Liver (tissue), 9 donors: ENCODE results near the gene ALG12. TPM values are rescaled to one million over a fixed set of nuclear protein-coding genes. Genes with fewer than 3 reads are reported as not detected.

Experiments used
- DNase-seq: peaks from one replicate; pipeline ENCODE4 v3.0.0-alpha.2; 2017; ENCODE audit warnings: low spot score
- H3K27ac ChIP-seq, 2 donors: one replicate each; pipeline ENCODE4 v1.7.0; 2013; ENCODE audit warnings: inconsistent platforms in 2 of 2, low read length in 2 of 2, control low read depth in 1 of 2, low read depth in 1 of 2, mild to moderate bottlenecking in 1 of 2
- H3K27me3 ChIP-seq, 4 donors: one replicate each; pipeline versions ENCODE4 v1.6.1 to v1.7.0; 2013; ENCODE audit warnings: low read length in 3 of 4, inconsistent platforms in 1 of 4, mild to moderate bottlenecking in 1 of 4, moderate library complexity in 1 of 4; ENCODE audit not compliant: control insufficient read depth in 4 of 4, insufficient read depth in 4 of 4
- H3K36me3 ChIP-seq, 4 donors: one replicate each; pipeline versions ENCODE4 v1.6.1 to v1.7.0; 2013; ENCODE audit warnings: low read length in 3 of 4, mild to moderate bottlenecking in 3 of 4, low read depth in 1 of 4, moderate library complexity in 1 of 4; ENCODE audit not compliant: control insufficient read depth in 4 of 4, insufficient read depth in 3 of 4
- H3K4me1 ChIP-seq, 4 donors: one replicate each; pipeline versions ENCODE4 v1.6.1 to v1.7.0; 2013; ENCODE audit warnings: low read length in 3 of 4, mild to moderate bottlenecking in 3 of 4, moderate library complexity in 1 of 4; ENCODE audit not compliant: control insufficient read depth in 4 of 4, insufficient read depth in 4 of 4
- H3K4me3 ChIP-seq, 3 donors: one replicate each; pipeline versions ENCODE4 v1.6.1 to v1.7.0; 2013; ENCODE audit warnings: low read length in 3 of 3, control low read depth in 1 of 3, low read depth in 1 of 3, mild to moderate bottlenecking in 1 of 3
- H3K9ac ChIP-seq, 2 donors: one replicate each; pipeline ENCODE4 v1.7.0; 2013; ENCODE audit warnings: low read length in 2 of 2, mild to moderate bottlenecking in 2 of 2, moderate library complexity in 2 of 2, control low read depth in 1 of 2, low read depth in 1 of 2
- H3K9me3 ChIP-seq, 4 donors: one replicate each; pipeline versions ENCODE4 v1.6.1 to v1.7.0; 2013; ENCODE audit warnings: low read length in 3 of 4; ENCODE audit not compliant: control insufficient read depth in 4 of 4
- EGR1 ChIP-seq, 2 donors: IDR thresholded peaks; 2 replicates each; pipeline ENCODE4 v1.6.1; 2016 to 2018; ENCODE audit warnings: antibody characterized with exemption in 2 of 2, low read depth in 2 of 2
- FOXA1 ChIP-seq: IDR thresholded peaks from 2 replicates; pipeline ENCODE4 v1.6.1; 2016; ENCODE audit warnings: antibody characterized with exemption
- FOXA2 ChIP-seq: IDR thresholded peaks from 2 replicates; pipeline ENCODE4 v1.6.1; 2016; ENCODE audit warnings: antibody characterized with exemption
- GABPA ChIP-seq, 2 donors: IDR thresholded peaks in 1 of 2; conservative IDR thresholded peaks in 1 of 2; 2 replicates each; pipeline ENCODE4 v1.6.1; 2016; ENCODE audit warnings: antibody characterized with exemption in 2 of 2, mild to moderate bottlenecking in 1 of 2, moderate library complexity in 1 of 2
- HNF4A ChIP-seq, 2 donors: conservative IDR thresholded peaks; 2 replicates each; pipeline ENCODE4 v1.6.1; 2016; ENCODE audit warnings: antibody characterized with exemption in 2 of 2, mild to moderate bottlenecking in 2 of 2
- JUND ChIP-seq, 2 donors: IDR thresholded peaks; 2 replicates each; pipeline ENCODE4 v1.6.1; 2016; ENCODE audit warnings: antibody characterized with exemption in 2 of 2
- NR2F2 ChIP-seq: IDR thresholded peaks from 2 replicates; pipeline ENCODE4 v1.6.1; 2016; ENCODE audit warnings: antibody characterized with exemption
- RAD21 ChIP-seq, 2 donors: IDR thresholded peaks; 2 replicates each; pipeline ENCODE4 v1.6.1; 2016; ENCODE audit warnings: antibody characterized with exemption in 2 of 2, mild to moderate bottlenecking in 2 of 2
- RXRA ChIP-seq, 2 donors: IDR thresholded peaks; 2 replicates each; pipeline ENCODE4 v1.6.1; 2017 to 2018; ENCODE audit warnings: antibody characterized with exemption in 2 of 2, mild to moderate bottlenecking in 1 of 2
- SP1 ChIP-seq: IDR thresholded peaks from 2 replicates; pipeline ENCODE4 v1.6.1; 2018; ENCODE audit warnings: antibody characterized with exemption, mild to moderate bottlenecking
- TAF1 ChIP-seq: conservative IDR thresholded peaks from 2 replicates; pipeline ENCODE4 v1.6.1; 2016; ENCODE audit warnings: antibody characterized with exemption, mild to moderate bottlenecking
- YY1 ChIP-seq: IDR thresholded peaks from 2 replicates; pipeline ENCODE4 v1.6.1; 2016; ENCODE audit warnings: antibody characterized with exemption, mild to moderate bottlenecking
- WGBS: extraction: QIAGEN DNeasy Blood & Tissue Kit; methylation state at CpG from one replicate; pipeline ENCODE4 v1.1.7; 2013; 5-methylcytosine and 5-hydroxymethylcytosine counted together
- polyA plus RNA-seq, 2 donors: library from polyadenylated mRNA; stranded (reverse) in 1 of 2; unstranded in 1 of 2; fragments of 200-250 nt in 1 of 2; fragments of >200 nt in 1 of 2; fragmentation: Nextera tagmentation in 1 of 2; extraction: Ambion mirVana in 1 of 2; gene quantifications; one replicate each; pipeline versions ENCODE4 v1.2.1 to v1.2.3, GENCODE V29; 2013 to 2015
- total RNA-seq, 2 donors: library from RNA; depleted of rRNA; stranded (reverse); fragments of >200 nt; gene quantifications; one replicate each; pipeline ENCODE4 v1.2.3, GENCODE V29; 2014
- TF ChIP-seq, protein P1 (sequence below): fragments of 150-350 bp; IDR thresholded peaks from 2 replicates; pipeline ENCODE4 v1.5.1; 2017; ENCODE audit warnings: improper control_type of control experiment, low read depth, low read length; ENCODE audit not compliant: missing input control
- TF ChIP-seq, protein P2 (sequence below): IDR thresholded peaks from 2 replicates; pipeline ENCODE4 v1.6.1; 2016; ENCODE audit warnings: antibody characterized with exemption
- TF ChIP-seq, protein P3 (sequence below): IDR thresholded peaks from 2 replicates; pipeline ENCODE4 v1.6.1; 2016; ENCODE audit warnings: antibody characterized with exemption
- TF ChIP-seq, protein P4 (sequence below): IDR thresholded peaks from 2 replicates; pipeline ENCODE4 v1.6.1; 2016; ENCODE audit warnings: antibody characterized with exemption, mild to moderate bottlenecking
- donor health status: healthy.
- donor health status: healthy.
- donor health status: healthy.
- donor health status: healthy.
- donor health status: healthy.

The ALG12 gene
- total and polyA plus RNA-seq, 4 donors = 10.4 to 20.2 (median 14.0) TPM

DNA sequence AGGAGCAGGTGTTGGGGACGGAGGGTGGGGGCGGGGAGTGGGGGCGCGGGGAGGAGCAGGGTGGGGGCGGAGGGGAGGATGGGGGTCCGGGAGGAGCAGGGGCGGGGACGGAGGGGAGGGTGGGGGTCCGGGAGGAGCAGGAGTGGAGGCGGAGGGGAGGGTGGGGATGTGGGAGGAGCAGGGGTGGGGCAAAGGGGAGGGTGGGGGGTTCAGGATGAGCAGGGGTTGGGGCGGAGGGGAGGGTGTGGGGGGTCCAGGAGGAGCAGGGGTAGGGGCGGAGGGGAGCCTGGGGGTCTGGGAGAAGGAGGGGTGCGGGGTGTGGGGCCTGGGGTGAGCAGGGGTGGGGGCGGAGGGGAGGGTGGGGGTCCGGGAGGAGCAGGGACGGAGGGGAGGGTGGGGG lies 17.3 kb upstream of the ALG12 start:
- Histone ChIP-seq H3K27ac (no peak overlapping the region), H3K27me3 (no peaks in the 10 kb centered on the region), H3K4me3 (peak overlapping the region in 1 of 3 donors; percentile 69), H3K9me3 (no peaks in the 10 kb centered on the region), H3K4me1 (peaks cover 9 to 45% (median 34%) of the 10 kb centered on the region in 4 donors), H3K9ac (no peak overlapping the region), H3K36me3 (no peaks in the 10 kb centered on the region)
- no peak for DNase-seq
- WGBS = 7% methylated on average over 12 of the region's 16 CpGs
- TF ChIP-seq EGR1 (IDR thresholded peaks at IDR 0.05; ENCODE audit: low read depth in 2 of 2) = no peak
- no peak for TF ChIP-seq HNF4A (conservative IDR thresholded peaks at IDR 0.05)
- no peak for TF ChIP-seq JUND (IDR thresholded peaks at IDR 0.05)
- no peak for TF ChIP-seq NR2F2
- TF ChIP-seq RXRA (IDR thresholded peaks at IDR 0.05) = no peak
- TF ChIP-seq, protein P1, sequence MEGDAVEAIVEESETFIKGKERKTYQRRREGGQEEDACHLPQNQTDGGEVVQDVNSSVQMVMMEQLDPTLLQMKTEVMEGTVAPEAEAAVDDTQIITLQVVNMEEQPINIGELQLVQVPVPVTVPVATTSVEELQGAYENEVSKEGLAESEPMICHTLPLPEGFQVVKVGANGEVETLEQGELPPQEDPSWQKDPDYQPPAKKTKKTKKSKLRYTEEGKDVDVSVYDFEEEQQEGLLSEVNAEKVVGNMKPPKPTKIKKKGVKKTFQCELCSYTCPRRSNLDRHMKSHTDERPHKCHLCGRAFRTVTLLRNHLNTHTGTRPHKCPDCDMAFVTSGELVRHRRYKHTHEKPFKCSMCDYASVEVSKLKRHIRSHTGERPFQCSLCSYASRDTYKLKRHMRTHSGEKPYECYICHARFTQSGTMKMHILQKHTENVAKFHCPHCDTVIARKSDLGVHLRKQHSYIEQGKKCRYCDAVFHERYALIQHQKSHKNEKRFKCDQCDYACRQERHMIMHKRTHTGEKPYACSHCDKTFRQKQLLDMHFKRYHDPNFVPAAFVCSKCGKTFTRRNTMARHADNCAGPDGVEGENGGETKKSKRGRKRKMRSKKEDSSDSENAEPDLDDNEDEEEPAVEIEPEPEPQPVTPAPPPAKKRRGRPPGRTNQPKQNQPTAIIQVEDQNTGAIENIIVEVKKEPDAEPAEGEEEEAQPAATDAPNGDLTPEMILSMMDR = no peak
- no peak for TF ChIP-seq YY1
- no peak for TF ChIP-seq SP1
- TF ChIP-seq TAF1 = no peak
- TF ChIP-seq FOXA2 = no peak
- TF ChIP-seq, protein P2, sequence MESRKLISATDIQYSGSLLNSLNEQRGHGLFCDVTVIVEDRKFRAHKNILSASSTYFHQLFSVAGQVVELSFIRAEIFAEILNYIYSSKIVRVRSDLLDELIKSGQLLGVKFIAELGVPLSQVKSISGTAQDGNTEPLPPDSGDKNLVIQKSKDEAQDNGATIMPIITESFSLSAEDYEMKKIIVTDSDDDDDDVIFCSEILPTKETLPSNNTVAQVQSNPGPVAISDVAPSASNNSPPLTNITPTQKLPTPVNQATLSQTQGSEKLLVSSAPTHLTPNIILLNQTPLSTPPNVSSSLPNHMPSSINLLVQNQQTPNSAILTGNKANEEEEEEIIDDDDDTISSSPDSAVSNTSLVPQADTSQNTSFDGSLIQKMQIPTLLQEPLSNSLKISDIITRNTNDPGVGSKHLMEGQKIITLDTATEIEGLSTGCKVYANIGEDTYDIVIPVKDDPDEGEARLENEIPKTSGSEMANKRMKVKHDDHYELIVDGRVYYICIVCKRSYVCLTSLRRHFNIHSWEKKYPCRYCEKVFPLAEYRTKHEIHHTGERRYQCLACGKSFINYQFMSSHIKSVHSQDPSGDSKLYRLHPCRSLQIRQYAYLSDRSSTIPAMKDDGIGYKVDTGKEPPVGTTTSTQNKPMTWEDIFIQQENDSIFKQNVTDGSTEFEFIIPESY = no peak
- no peak for TF ChIP-seq RAD21 (IDR thresholded peaks at IDR 0.05)
- no peak for TF ChIP-seq GABPA (IDR thresholded peaks at IDR 0.05 in 1 of 2, conservative IDR thresholded peaks at IDR 0.05 in 1 of 2)
- TF ChIP-seq, protein P3, sequence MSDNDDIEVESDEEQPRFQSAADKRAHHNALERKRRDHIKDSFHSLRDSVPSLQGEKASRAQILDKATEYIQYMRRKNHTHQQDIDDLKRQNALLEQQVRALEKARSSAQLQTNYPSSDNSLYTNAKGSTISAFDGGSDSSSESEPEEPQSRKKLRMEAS = no peak
- no peak for TF ChIP-seq FOXA1
- TF ChIP-seq, protein P4, sequence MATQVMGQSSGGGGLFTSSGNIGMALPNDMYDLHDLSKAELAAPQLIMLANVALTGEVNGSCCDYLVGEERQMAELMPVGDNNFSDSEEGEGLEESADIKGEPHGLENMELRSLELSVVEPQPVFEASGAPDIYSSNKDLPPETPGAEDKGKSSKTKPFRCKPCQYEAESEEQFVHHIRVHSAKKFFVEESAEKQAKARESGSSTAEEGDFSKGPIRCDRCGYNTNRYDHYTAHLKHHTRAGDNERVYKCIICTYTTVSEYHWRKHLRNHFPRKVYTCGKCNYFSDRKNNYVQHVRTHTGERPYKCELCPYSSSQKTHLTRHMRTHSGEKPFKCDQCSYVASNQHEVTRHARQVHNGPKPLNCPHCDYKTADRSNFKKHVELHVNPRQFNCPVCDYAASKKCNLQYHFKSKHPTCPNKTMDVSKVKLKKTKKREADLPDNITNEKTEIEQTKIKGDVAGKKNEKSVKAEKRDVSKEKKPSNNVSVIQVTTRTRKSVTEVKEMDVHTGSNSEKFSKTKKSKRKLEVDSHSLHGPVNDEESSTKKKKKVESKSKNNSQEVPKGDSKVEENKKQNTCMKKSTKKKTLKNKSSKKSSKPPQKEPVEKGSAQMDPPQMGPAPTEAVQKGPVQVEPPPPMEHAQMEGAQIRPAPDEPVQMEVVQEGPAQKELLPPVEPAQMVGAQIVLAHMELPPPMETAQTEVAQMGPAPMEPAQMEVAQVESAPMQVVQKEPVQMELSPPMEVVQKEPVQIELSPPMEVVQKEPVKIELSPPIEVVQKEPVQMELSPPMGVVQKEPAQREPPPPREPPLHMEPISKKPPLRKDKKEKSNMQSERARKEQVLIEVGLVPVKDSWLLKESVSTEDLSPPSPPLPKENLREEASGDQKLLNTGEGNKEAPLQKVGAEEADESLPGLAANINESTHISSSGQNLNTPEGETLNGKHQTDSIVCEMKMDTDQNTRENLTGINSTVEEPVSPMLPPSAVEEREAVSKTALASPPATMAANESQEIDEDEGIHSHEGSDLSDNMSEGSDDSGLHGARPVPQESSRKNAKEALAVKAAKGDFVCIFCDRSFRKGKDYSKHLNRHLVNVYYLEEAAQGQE = no peak
